Measurements from ENCODE around the gene UBE3D.
A peak's percentile ranks its signal among the peaks of the same experiment; 100 is the strongest.
"Not testable (repeated sequence)": the region's sequence is repeated elsewhere in the genome, so short reads cannot be mapped to it uniquely, and the experiment has no call there.

Gene UBE3D

DNA sequence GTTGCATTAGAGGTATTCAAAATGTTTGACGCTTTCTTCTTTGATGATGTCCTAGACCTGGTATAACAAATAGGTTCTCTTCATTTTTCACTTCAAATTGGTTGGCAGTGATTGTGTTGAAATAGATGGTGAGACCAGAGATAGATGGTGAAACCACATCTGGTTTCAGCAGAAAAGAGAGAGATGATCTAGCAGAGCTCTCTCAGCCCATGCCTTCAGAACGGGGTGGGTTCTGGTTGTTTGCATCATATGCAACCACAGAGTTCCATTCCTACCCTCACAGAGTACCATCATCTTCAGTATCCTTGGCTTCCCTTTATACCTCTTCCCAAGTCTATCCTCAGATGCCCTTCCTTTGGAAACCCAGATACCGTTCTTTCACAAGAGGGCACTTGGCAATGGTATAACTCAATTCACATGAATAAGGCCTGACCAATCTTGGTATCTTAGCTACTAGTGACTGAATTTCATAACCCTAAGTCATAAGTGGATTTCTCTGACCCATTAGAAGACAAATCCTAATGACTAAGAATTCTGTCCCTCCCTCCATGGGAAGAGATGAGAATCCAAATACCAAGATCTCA lies 93.7 kb downstream of the UBE3D start:
- no peak for DNase-seq

DNA sequence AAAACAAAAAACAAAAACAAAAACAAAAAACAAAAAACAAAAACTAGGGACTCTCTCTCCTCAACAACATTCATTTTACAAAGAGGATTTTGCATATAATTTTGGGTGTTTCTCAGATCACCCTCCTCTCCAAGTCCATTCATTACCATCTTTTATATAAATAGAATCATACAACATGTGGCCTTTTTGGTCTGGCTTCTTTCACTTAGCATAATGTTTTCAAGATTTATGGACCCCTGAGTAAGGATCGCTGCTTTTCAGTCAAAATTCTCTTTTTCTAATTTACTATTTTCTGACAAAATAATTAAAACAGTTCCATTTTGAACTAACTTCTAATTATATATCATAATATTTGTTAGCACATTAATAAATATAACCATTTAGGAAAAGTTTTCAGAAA lies 94.8 kb downstream of the UBE3D start:
- no peak for DNase-seq

DNA sequence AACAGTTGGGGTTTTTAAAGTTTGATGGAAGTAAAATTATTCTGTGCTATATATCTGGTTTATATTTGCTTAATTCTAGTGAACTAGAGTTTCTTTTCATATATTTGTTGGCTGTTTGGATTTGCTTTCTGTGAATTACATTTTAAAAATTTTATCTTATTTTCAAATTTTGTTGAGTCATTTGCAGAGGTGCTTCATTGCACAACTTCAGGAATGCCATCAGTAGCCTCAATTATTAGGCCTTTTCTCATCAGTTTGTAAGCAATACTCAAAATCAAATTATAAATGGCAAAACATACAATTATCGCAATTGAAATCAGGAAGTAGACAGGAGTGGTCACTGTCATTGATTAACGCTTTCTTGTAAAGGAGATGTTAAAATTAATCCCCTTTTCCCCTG lies 96.9 kb downstream of the UBE3D start:
- no peak for DNase-seq

DNA sequence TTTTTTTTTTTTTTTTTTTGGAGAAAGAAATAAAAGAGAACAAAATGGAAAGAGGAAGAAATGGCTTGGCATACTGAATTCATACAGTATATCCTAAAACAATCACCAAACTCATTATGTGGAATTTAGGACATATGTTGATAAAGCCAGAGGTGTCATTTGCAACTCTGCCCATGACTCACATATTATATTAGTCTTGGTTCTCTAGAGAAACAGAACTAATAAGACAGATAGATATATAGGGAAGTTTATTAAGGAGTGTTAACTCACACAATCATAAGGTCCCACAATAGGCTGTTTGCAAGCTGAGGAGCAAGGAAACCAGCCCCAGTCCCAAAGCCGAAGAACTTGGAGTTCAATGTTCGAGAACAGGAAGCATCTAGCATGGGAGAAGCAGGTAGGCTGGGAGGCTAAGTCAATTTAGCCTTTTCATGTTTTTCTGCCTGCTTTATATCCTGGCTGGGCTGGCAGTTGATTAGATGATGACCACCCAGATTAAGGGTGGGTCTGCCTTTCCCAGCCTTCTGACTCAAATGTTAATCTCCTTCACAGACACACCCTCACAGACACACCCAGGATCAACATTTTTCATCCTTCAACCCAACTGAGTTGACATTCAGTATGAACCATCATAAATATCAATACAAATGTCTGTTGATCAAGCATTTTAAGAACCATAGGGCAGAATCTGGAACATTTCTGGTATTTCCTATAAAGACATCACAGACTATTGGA lies 102.3 kb downstream of the UBE3D start:
- DNase-seq: no peak

DNA sequence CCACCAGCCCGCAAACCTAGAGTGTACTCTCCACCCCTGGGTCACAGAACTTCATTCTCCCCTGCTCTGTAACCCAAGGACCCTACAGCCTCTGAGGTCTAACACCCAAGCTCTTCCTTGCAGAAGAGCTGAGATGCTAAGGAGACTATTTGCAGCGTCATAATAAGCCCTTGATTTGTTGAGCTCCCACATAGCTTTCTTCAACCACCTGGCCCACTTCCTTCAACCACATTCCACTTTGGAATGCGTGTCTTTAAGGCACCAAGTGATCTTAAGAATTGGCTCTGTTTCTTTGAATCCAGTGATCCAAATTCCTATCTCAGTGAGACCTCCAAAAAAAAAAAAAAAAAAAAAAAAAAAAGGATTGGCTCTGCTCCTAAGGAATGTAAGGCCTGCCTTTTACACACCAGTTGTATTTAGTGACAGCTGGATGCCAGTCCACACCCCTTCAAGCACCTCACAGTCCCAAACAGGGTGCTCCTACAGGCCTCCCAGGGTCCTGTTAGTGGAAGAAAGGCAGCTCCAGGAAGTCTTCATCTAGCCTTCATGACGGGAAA lies 106.2 kb downstream of the UBE3D start:
- DNase-seq: peak; percentile 88

DNA sequence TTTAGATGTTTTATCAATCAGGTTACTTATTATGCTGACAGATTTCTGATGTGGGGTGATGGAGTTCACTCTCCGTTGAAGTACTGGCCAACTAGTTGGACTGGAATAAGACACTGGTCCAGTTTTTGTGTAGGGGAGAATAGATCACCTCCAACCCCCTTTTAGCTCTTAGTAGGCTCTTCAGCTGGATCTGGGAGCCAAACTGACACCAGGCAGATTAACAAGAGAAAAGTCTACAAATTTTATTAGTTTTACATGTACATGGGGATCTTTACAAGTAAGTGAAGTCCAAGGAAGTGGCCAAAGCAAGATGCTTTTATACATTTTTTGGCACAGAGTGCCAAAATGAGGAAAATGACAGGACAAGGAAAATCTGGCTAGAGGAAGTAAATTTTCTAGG lies 107.1 kb downstream of the UBE3D start:
- no peak for DNase-seq

DNA sequence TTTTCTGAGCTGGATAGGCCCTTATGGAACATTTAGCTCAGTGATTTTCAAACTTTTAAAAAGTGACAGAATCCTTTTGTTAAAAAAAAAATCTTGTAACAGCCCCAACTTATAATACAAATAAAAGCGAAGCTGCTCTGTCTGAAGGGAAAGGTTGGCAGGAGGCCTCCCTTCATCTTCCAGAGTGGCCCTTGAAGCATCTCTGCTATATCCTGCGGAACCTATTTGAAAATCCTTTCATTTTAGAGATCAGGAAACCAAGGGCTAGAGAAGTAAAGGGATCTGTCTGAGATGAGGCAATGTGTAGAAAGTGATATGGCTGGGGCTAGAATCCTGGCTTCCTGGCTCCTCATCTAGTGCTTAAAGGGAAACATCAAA lies 107.8 kb downstream of the UBE3D start:
- DNase-seq: no peak

DNA sequence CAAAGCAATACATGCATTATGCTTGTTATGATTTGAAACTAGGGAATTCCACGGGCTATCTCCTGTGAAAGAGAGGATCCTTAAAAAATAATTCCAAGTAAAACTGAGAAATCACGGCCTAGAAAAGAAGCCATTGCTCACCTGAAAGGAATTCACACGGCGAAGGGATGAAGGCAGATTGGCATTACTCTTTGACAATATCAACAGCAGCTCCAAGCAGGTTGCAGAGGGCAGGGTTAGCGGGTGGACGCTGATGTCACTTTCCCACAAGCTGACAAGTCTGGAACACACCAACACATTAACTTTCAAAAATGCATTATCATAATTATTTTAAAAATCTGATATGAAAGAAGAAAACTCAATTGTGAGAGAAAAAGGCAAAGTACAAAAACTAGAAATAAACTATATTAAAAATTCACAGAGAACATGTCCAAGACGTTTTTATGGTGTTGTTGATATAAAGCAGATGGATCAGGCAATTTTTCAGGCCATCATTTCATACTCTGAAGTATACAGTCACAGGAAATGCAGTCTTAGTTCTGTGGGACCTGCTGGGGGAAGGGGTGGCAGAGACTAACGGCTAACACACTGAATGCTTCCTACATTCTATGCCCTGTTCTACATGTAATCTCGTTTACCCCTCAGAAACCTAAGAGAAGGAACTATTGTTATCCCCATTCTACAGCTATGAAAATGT lies 108.3 kb downstream of the UBE3D start:
- DNase-seq: peak; percentile 44

DNA sequence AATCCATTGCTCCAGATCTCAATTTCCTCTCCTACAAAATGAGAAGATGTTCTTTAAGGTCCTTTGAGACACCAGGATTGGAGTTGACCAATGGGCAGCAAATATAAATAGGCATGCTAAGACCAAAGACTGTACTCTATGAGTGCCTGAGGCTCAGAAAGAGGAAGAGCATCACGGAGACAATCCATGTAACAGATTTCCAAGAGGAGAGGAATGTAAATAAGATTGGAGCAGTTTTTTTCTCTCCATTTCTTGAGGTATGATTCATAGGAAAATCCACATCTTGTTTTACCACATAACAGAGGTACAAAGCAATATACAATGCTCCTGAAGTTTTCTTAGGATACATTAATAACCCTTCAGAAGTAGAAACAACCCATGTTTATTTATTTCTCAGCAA lies 109.8 kb downstream of the UBE3D start:
- DNase-seq: peak; percentile 92

DNA sequence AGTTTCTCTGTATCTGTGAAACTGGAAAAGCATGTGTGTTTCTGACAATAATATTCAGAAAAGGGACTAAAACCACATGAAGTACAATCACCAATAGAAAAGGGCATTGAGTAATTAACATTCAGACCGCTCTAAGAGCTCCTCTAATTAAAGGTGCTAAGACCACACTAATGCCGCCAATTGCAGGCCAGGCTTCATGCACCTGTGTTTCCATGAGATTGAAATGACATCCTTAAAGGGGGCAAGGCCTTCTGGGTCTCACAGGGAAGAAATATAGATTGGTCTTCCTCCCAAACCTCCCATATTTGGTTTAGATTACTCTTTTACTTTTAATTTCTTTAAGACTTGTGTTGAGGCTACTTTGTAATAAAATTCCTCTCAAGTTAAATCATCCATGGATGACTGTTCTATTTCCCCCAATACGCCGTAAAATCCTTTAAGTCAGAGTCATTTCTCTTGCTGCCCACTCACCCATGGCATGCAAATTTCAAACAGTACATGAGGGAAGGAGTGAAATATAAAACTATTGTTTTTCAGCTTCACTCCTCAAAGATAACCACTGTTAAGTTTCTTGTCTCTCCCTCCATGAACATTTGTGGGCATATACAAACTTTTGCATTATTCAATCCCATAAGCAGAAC lies 110.6 kb downstream of the UBE3D start:
- peak; percentile 89 for DNase-seq

DNA sequence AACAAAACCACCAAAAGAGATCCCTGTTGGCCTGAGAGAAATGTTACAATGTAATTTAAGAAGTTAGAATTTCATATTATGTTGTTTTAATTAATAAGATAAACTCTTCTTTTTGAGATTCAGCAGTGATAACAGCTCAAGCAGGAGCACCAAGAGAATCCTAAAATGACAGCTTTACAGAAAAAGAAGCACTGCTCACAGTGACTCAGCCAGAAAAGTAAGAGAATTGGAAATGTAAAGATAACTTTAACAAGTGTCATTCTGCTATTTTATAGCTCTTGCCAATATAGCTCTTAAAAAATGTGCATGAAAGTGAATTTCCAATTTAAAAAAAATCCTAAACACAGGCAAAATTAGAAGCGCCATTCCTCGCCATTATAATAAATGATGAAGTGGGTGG lies 111.3 kb downstream of the UBE3D start:
- DNase-seq: peak; percentile 30

DNA sequence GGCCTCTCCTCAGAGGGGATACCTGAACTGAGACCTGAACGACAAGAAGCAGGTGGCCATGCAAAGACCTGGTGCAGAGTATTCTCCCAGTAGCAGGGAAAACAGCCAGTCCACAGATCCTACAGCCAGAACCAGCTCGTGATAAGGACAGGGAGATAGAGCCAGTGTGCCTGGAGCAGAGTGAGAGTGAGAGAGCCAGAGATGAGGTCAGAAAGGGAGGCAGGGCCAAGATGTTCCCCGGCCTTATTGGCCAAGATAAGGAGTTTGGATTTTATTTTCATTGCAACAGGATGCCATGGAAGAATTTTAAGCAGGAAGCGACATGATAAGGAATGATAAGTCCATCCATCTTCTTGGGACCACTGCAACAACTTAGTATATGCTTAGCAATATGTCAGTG lies 111.8 kb downstream of the UBE3D start:
- peak; percentile 26 for DNase-seq

DNA sequence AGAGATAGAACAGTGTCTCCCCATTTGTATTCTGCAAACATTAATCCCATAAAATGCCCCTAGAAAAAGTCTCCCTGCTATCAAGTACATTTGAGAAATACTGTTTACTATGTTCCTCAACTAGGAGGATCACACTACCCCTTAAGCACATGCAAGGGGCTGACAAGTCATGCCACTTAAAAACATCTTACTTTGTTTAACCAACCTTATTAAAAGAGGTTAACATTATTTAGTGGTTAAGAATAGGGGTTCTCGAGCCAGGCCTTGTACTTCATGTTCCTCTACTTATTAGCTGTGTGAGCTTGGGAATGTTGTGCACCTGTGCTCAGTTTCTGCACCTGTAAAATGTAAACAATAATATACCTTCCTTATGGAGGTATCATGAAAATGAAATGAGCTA lies 113.7 kb downstream of the UBE3D start:
- DNase-seq: no peak

DNA sequence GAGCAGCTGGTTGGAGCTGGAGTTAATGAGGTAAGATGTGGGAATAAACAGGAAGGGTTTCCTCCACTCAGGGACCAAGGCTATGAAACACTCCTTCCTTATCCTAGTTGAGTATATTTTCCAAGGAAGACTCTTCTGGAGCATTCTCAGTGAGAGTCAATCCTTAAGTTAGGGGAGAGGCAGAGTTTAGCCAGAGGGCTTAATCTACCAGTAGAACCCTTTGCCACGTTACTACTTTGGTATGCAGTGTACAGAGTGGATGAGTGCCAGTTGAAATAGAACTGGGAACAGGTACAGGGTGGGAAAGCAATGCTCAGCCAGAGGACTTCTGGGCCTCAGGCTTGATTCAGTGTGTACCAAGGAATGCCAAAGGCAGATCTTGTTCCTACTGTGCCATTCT lies 114.3 kb downstream of the UBE3D start:
- DNase-seq: peak; percentile 93

DNA sequence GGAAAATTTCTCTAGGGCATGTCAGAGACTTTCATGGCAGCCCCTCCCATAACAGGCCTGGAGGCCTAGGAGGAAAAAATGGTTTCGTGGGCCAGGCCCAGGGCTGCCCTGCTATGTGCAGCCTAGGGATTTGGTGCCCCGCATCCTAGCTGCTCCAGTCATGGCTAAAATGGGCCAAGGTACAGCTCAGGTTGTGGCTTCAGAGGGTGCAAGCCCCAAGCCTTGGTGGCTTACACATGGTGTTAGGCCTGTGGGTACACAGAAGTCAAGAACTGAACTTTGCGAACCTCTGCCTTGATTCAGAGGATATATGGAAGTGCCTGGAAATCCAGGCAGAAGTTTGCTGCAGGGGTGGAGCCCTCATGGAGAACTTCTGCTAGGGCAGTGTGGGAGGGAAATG lies 134.7 kb downstream of the UBE3D start:
- not testable (repeated sequence) for DNase-seq

DNA sequence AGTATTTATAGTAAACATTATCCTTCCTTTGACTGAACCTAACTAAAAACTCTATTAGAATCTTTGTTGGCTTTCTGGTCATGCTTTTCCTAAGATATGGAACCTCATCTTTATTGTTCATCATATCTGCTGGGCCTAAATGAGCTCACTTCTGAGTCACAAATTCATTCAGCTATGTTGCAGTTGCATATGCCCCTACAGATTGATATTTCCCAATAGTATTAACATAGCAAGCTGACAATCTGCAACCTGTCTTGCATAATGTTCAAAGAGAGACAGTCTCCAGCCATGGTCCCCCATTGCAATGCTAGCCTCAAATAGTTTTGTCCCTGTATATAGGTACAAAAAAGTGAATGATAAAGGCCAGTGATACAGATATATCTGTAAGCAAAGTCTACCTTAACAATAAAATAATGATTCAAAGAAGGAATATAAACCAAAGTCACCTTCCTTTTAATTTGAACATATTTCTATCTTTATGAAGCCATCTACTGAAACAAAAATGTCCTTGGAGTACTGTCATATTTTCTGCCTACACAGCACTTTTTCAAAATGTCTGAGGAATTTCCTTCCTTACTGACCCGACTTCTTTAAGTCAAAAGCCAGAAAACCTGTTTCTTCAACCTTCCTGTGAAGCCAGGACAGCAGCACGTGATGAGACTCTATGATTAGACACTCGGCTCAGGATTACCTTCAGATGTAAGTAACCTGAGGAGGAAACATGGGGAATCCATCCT lies 140.7 kb downstream of the UBE3D start:
- peak; percentile 36 for DNase-seq

DNA sequence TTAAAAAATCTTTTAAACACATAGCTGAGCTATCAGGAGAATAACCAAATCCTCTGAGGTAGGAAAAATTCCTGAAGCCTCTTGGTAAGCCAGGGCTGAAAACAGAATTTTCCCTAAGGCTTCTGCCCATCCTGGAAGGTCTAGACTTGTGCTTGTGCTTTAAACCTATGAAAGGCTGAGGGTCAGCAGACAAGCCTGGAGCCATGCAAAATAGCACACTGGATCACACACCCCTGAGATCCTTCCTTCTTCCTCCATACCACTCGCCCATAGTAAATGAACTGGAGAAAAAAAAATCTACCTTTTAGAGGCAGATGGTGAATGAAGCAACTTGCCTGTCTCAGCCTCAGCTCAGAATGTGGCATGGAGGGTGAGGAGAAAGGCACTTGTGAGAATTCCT lies 144.4 kb downstream of the UBE3D start:
- no peak for DNase-seq

DNA sequence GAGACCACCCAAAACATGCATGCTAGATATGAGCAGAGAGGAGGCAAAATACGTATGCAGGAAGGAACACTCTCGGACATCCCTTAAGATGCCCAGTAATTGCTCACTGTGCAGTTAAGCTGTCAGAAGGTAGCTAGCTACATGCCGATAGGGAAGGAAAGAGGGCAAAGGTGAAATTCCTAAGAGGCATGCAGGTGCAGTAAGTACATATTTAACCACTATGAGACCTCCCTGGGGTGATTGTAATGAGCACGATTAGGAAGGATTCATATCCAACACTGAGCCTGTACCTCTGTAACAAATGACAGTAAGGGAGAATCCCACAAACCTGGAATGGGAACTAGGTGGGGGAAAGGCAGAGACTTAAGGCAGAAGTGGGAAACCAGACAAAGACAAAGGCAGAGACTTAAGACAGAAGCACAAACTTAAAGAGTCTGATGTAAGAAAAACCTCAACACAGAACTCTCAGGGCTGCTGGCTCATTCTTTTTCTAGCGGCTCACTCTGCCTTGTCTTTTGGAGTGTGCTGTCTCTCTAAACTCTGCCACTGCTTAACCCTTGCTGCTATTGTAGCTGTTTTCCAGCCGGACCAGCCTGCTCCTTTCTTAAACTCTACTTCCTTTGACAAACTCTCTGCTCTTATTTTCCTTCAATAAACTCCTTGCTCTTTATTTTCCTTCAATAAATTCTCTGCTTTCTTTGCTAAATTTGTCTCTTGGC lies 148.1 kb downstream of the UBE3D start:
- DNase-seq: no peak

DNA sequence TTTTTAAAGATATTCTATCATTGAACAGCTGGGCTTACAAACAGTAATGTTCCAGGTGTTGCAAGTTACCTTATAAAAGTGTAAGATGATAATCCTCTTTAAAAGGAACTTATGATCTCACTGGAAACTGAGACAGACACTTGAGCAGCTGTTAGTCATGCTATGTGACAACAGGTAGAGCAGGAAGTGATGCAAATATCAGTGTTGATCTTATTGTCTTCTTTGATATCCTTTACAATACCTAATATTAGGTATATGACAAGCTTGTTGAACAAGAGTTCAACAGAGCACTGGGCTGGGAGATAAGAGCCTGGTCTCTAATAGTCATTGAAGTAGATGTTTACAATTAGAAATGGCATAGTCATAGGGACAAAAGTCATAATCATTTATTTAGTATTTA lies 150.0 kb downstream of the UBE3D start:
- DNase-seq: no peak

DNA sequence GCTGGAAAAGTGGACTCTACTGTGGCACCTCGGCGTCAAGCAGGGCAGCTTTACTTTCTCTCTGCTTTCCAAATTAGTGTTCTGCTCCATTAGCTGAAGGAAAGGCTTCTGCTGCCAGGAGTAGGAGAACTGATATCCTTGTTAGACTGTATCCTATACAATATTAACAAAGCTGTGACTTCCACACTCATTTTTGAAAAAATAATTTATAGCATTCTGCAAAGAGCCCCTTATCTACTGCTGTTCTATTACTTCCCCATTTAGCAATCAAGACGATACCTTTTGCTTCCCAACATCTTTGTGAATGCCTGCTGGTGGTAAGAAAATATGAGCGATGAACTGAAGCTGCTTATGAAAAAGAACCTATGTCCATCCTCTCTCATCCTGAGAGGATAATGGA lies 151.1 kb downstream of the UBE3D start:
- no peak for DNase-seq

DNA sequence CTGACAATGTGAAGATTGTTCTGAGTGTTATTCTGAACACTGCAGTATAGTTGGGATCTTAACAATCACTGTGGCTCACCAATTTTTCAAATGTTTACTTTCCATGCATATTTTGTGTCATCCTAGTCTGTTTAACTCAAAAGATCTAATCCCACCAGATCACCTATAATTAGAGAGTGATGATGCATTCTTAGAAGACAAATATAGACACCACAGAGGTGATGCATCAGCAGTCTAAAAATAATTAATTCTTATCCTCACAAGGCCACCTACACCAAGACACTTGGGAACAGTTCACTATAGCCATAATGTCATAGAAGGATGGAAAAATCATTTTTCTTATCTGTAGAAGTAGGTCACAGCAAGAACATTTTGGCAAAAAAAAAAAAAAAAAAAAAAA lies 154.8 kb downstream of the UBE3D start:
- DNase-seq: no peak

DNA sequence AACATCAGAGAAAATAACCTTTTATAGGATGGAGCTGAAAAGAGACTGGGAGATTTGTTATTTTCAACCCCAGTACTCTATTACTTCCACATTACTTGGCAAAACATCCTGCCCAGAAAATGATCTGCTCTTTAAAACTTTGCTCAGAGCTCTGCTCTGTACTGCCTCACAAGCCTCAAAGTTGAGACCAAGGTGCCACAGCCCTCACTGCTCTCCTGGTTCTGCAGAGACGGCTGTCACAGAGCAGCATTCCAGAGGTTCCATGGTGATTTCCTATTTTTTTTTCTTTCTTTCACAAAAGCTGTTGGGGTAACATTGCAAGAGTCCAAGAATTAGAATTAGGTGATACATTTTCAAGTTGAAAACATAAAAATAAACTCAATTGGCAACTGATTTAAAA lies 155.2 kb downstream of the UBE3D start:
- no peak for DNase-seq
